GM21576 (cell line): ENCODE measurements around the gene TRIP10.
"Not testable (repeated sequence)": the region's sequence is repeated elsewhere in the genome, so short reads cannot be mapped to it uniquely, and the experiment has no call there.

Experiments used
- ATAC-seq: cut with Tn5 transposase; IDR thresholded peaks from one replicate; pipeline ENCODE4 v1.9.1; 2021; ENCODE audit warnings: mild to moderate bottlenecking, moderate library complexity; ENCODE audit not compliant: unreplicated experiment

The TRIP10 gene

GRCh38 chr19:6739390-6739882 is at the start of gene TRIP10:
TSS of gene TRIP10 (plus strand) at chr19:6739680. CDS start at chr19:6739762, 82 bp downstream.
- ATAC-seq: no peak

GRCh38 chr19:6690160-6690885 is 49.2 kb upstream of the TRIP10 start:
- ATAC-seq: no peak

GRCh38 chr19:6691342-6691741 is 48.1 kb upstream of the TRIP10 start:
- no peak for ATAC-seq

GRCh38 chr19:6692027-6692426 is 47.5 kb upstream of the TRIP10 start:
- no peak for ATAC-seq

GRCh38 chr19:6693056-6693471 is 46.4 kb upstream of the TRIP10 start:
- no peak for ATAC-seq

- ATAC-seq: no peak
Measured at GRCh38 chr19:6693681-6694080, 45.8 kb upstream of the TRIP10 start.

GRCh38 chr19:6694147-6694815 is 45.2 kb upstream of the TRIP10 start:
- ATAC-seq: no peak

- ATAC-seq: no peak
Measured at GRCh38 chr19:6696239-6696820, 43.1 kb upstream of the TRIP10 start.

GRCh38 chr19:6697291-6697690 is 42.2 kb upstream of the TRIP10 start:
- no peak for ATAC-seq

GRCh38 chr19:6699935-6700334 is 39.5 kb upstream of the TRIP10 start:
- ATAC-seq: no peak

GRCh38 chr19:6700586-6701316 is 38.7 kb upstream of the TRIP10 start:
- ATAC-seq: no peak

- ATAC-seq: no peak
Measured at GRCh38 chr19:6705931-6706632, 33.4 kb upstream of the TRIP10 start.

- ATAC-seq: no peak
Measured at GRCh38 chr19:6706633-6706958, 32.9 kb upstream of the TRIP10 start.

GRCh38 chr19:6707011-6707657 is 32.3 kb upstream of the TRIP10 start:
- ATAC-seq: no peak

GRCh38 chr19:6707658-6708018 is 31.8 kb upstream of the TRIP10 start:
- ATAC-seq: no peak

GRCh38 chr19:6708346-6708745 is 31.1 kb upstream of the TRIP10 start:
- ATAC-seq: no peak

- ATAC-seq: not testable (repeated sequence)
Measured at GRCh38 chr19:6708913-6709312, 30.6 kb upstream of the TRIP10 start.

- ATAC-seq: no peak
Measured at GRCh38 chr19:6709549-6709948, 29.9 kb upstream of the TRIP10 start.

- no peak for ATAC-seq
Measured at GRCh38 chr19:6710273-6711077, 29.0 kb upstream of the TRIP10 start.

GRCh38 chr19:6711078-6711361 is 28.5 kb upstream of the TRIP10 start:
- no peak for ATAC-seq
